Fibroblast of lung (primary cell): Measurements from ENCODE around the gene SORCS2. TPM values are rescaled to one million over a fixed set of nuclear protein-coding genes. Genes with fewer than 3 reads are reported as not detected.
A peak's percentile ranks its signal among the peaks of the same experiment; 100 is the strongest.

ENCODE experiments used
- DNase-seq, 2 donors: peaks; one replicate each; pipeline versions ENCODE4 v3.0.0 to v3.0.0-alpha.2; 2010; ENCODE audit warnings: low read depth in 2 of 2
- H2AFZ ChIP-seq: 2 replicates; pipeline ENCODE4 v1.5.1; 2012; ENCODE audit warnings: low read length, control low read depth, inconsistent platforms
- H3K27ac ChIP-seq: 2 replicates; pipeline ENCODE4 v1.5.1; 2011; ENCODE audit warnings: low read length, control low read depth; ENCODE audit not compliant: insufficient read depth
- H3K27me3 ChIP-seq: 2 replicates; pipeline ENCODE4 v1.5.1; 2011; ENCODE audit warnings: mild to moderate bottlenecking, low read length; ENCODE audit not compliant: control insufficient read depth, insufficient read depth
- H3K36me3 ChIP-seq: 2 replicates; pipeline ENCODE4 v1.5.1; 2011; ENCODE audit warnings: low read length; ENCODE audit not compliant: control insufficient read depth, insufficient read depth
- H3K4me1 ChIP-seq: 2 replicates; pipeline ENCODE4 v1.5.1; 2011; ENCODE audit warnings: low read length; ENCODE audit not compliant: control insufficient read depth, insufficient read depth; ENCODE audit errors: extremely low read depth
- H3K4me2 ChIP-seq: 2 replicates; pipeline ENCODE4 v1.5.1; 2011; ENCODE audit warnings: low read length, control low read depth; ENCODE audit not compliant: insufficient read depth; ENCODE audit errors: extremely low read depth
- H3K4me3 ChIP-seq, 4 experiments: fragments of 200-600 bp in 1 of 4; sonication (generic) in 1 of 4; replicated peaks in 1 of 4; 2 replicates each; pipeline ENCODE4 v1.5.1; 2011 to 2016; ENCODE audit warnings: low read length in 4 of 4, low read depth in 3 of 4, mild to moderate bottlenecking in 3 of 4, control low read depth in 2 of 4, inconsistent platforms in 1 of 4, mixed read lengths in 1 of 4; ENCODE audit not compliant: insufficient read depth in 1 of 4; ENCODE audit errors: control extremely low read depth in 1 of 4
- H3K79me2 ChIP-seq: 2 replicates; pipeline ENCODE4 v1.5.1; 2012; ENCODE audit warnings: mild to moderate bottlenecking, low read length, inconsistent platforms; ENCODE audit not compliant: control insufficient read depth, insufficient read depth
- H3K9ac ChIP-seq: 2 replicates; pipeline ENCODE4 v1.5.1; 2011; ENCODE audit warnings: mild to moderate bottlenecking, low read length, control low read depth; ENCODE audit not compliant: insufficient read depth
- H3K9me3 ChIP-seq: 2 replicates; pipeline ENCODE4 v1.5.1; 2012; ENCODE audit warnings: low read depth, low read length; ENCODE audit not compliant: control insufficient read depth, insufficient read depth
- H4K20me1 ChIP-seq: 2 replicates; pipeline ENCODE4 v1.5.1; 2011; ENCODE audit warnings: low read length; ENCODE audit not compliant: control insufficient read depth, insufficient read depth; ENCODE audit errors: extremely low read depth
- EZH2 ChIP-seq: IDR thresholded peaks from 2 replicates; pipeline ENCODE4 v1.5.1; 2012; ENCODE audit warnings: low read length, control low read depth, mild to moderate bottlenecking; ENCODE audit errors: missing control alignments
- polyA plus RNA-seq, 2 donors: library from polyadenylated mRNA; depleted of rRNA in 1 of 2; stranded (reverse) in 1 of 2; unstranded in 1 of 2; fragments of >200 nt; gene quantifications; 2 replicates each; pipeline ENCODE4 v1.2.1, GENCODE V29; 2011 to 2012; ENCODE audit warnings: missing spikeins in 1 of 2
- total RNA-seq: library from RNA; depleted of rRNA; stranded (reverse); fragments of >200 nt; gene quantifications from 2 replicates; pipeline ENCODE4 v1.2.1, GENCODE V29; 2014
- TF ChIP-seq, protein P1 (sequence below), 2 donors: IDR thresholded peaks in 1 of 2; conservative IDR thresholded peaks in 1 of 2; 1 replicate in 1 of 2; 2 replicates in 1 of 2; pipeline ENCODE4 v1.5.1; 2011 to 2012; ENCODE audit warnings: low read length in 2 of 2, control low read depth in 1 of 2, inconsistent platforms in 1 of 2, low read depth in 1 of 2, mild to moderate bottlenecking in 1 of 2

Gene SORCS2
- total and polyA plus RNA-seq, 2 donors (not counting 1 experiment from before 2014, with no cell fraction given) = 0.17 to 0.41 TPM

DNA sequence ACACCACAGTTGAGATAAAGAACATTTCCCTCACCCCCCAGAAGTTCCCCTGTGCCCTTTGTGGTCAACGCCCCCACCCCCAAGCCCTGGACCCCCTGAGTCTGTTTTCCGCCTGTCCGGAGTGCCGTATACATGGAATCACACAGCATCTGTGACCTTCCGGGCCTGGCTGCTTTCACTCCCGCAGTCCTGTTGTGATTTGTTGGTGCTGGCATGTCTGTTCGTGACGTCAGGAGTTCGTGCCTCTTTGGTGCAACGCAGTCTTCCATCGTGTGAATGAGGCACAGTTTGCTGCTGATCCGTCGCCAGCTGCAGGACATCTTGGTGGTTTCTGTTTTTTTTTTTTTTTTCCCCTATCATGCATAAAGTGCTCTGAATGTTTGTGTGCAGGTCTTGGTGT, 180.3 kb downstream of the SORCS2 start:
- no peak overlapping the region for H3K4me3 ChIP-seq
- no peak overlapping the region for H2AFZ ChIP-seq
- no peak overlapping the region for H3K27ac ChIP-seq
- no peak overlapping the region for H3K9ac ChIP-seq
- no peaks in the 10 kb centered on the region for H3K9me3 ChIP-seq
- H3K79me2 ChIP-seq = no peaks in the 10 kb centered on the region
- H3K4me1 ChIP-seq = no peaks in the 10 kb centered on the region
- TF ChIP-seq EZH2 = no peak
- TF ChIP-seq, protein P1, sequence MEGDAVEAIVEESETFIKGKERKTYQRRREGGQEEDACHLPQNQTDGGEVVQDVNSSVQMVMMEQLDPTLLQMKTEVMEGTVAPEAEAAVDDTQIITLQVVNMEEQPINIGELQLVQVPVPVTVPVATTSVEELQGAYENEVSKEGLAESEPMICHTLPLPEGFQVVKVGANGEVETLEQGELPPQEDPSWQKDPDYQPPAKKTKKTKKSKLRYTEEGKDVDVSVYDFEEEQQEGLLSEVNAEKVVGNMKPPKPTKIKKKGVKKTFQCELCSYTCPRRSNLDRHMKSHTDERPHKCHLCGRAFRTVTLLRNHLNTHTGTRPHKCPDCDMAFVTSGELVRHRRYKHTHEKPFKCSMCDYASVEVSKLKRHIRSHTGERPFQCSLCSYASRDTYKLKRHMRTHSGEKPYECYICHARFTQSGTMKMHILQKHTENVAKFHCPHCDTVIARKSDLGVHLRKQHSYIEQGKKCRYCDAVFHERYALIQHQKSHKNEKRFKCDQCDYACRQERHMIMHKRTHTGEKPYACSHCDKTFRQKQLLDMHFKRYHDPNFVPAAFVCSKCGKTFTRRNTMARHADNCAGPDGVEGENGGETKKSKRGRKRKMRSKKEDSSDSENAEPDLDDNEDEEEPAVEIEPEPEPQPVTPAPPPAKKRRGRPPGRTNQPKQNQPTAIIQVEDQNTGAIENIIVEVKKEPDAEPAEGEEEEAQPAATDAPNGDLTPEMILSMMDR (conservative IDR thresholded peaks at IDR 0.05 in 1 of 2, IDR thresholded peaks at IDR 0.05 in 1 of 2; ENCODE audit: low read depth in 1 of 2, low read length in 2 of 2) = no peak
- peaks cover 17% of the 10 kb centered on the region for H3K27me3 ChIP-seq
- no peaks in the 10 kb centered on the region for H4K20me1 ChIP-seq
- peak; percentile 5 to 38 for DNase-seq
- H3K4me2 ChIP-seq = no peak overlapping the region
- H3K36me3 ChIP-seq = no peaks in the 10 kb centered on the region

DNA sequence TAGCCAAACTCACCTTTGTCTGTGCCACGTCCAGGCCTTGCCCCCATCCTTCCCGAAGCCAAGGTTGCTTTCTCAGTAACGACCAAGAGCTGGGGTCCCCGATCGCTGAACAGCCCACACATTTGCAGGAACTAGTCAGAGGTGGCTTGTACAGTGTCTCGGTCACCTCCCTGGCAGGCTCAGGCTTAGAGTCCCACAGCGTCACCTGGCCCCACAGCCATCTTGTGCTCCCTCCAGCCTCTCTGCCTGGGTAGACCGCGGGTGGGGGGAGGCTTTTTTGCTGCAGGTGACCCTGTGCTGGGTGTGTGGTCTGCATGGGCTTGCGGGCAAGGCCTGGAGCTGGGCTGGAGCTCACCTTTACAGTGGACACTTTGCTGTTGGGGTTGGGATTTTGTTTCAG, 182.2 kb downstream of the SORCS2 start:
- TF ChIP-seq, protein P1 (conservative IDR thresholded peaks at IDR 0.05 in 1 of 2, IDR thresholded peaks at IDR 0.05 in 1 of 2; ENCODE audit: low read depth in 1 of 2, low read length in 2 of 2) = no peak
- no peak for TF ChIP-seq EZH2
- Histone ChIP-seq H3K4me3 (no peak overlapping the region), H3K36me3 (no peaks in the 10 kb centered on the region), H4K20me1 (no peaks in the 10 kb centered on the region), H3K27me3 (peaks cover 19% of the 10 kb centered on the region), H3K4me1 (no peaks in the 10 kb centered on the region), H3K4me2 (no peak overlapping the region), H3K27ac (no peak overlapping the region), H2AFZ (no peak overlapping the region), H3K9ac (no peak overlapping the region), H3K9me3 (no peaks in the 10 kb centered on the region), H3K79me2 (no peaks in the 10 kb centered on the region)
- no peak for DNase-seq

DNA sequence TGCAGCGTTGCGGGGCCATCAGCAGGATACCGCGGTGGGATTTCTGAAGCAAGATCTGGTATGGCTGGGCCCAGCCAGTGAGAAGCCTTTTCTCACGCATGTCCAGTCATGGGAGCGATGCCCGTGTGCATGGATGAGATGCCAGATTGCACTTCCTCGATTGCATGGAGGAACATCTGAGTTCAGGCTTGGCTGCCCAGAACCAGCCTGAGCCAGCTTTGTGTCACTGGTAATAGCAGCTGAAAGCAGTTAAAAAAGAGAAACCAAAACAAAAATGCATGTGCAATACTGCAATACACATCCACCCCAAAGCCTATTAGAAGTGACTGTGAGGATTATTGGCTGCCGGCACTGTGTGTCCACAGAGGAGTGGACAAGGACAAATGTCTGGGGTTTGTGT, 183.1 kb downstream of the SORCS2 start:
- no peak overlapping the region for H2AFZ ChIP-seq
- H3K4me2 ChIP-seq = no peak overlapping the region
- no peak overlapping the region for H3K9ac ChIP-seq
- no peaks in the 10 kb centered on the region for H3K4me1 ChIP-seq
- no peaks in the 10 kb centered on the region for H3K79me2 ChIP-seq
- DNase-seq = peak in 1 of 2 donors; percentile 2
- H3K27ac ChIP-seq = no peak overlapping the region
- TF ChIP-seq, protein P1 (conservative IDR thresholded peaks at IDR 0.05 in 1 of 2, IDR thresholded peaks at IDR 0.05 in 1 of 2; ENCODE audit: low read depth in 1 of 2, low read length in 2 of 2) = no peak
- TF ChIP-seq EZH2 = no peak
- H3K4me3 ChIP-seq = no peak overlapping the region
- H4K20me1 ChIP-seq = no peaks in the 10 kb centered on the region
- H3K9me3 ChIP-seq = no peaks in the 10 kb centered on the region
- peaks cover 17% of the 10 kb centered on the region for H3K27me3 ChIP-seq
- H3K36me3 ChIP-seq = no peaks in the 10 kb centered on the region
